Mesenchymal stem cell (in vitro differentiated cells and primary cell): ENCODE measurements around the gene MXRA7.
"Not testable (repeated sequence)": the region's sequence is repeated elsewhere in the genome, so short reads cannot be mapped to it uniquely, and the experiment has no call there.

Experiments used
- DNase-seq: peaks from one replicate; pipeline ENCODE4 v3.0.0-alpha.2; 2013
- H2AFZ ChIP-seq: one replicate; pipeline ENCODE4 v1.6.1; 2013; ENCODE audit warnings: low read depth, mild to moderate bottlenecking, control low read depth, inconsistent platforms, low read length, moderate library complexity
- H2AK5ac ChIP-seq: 2 replicates; pipeline ENCODE4 v1.6.1; 2013; ENCODE audit warnings: low read length, moderate library complexity, mild to moderate bottlenecking, inconsistent platforms; ENCODE audit not compliant: severe bottlenecking
- H2BK120ac ChIP-seq: one replicate; pipeline ENCODE4 v1.6.1; 2013; ENCODE audit warnings: low read depth, mild to moderate bottlenecking, inconsistent platforms, low read length, moderate library complexity
- H2BK12ac ChIP-seq, 2 experiments: one replicate each; pipeline ENCODE4 v1.6.1; 2013; ENCODE audit warnings: inconsistent platforms in 2 of 2, low read length in 2 of 2, mild to moderate bottlenecking in 2 of 2, moderate library complexity in 2 of 2, control low read depth in 1 of 2
- H2BK15ac ChIP-seq: one replicate; pipeline ENCODE4 v1.6.1; 2013; ENCODE audit warnings: mild to moderate bottlenecking, low read depth, inconsistent platforms; ENCODE audit not compliant: poor library complexity, severe bottlenecking
- H2BK5ac ChIP-seq: 2 replicates; pipeline ENCODE4 v1.6.1; 2013; ENCODE audit warnings: low read depth, mild to moderate bottlenecking, low read length, control low read depth, inconsistent platforms; ENCODE audit not compliant: poor library complexity, severe bottlenecking
- H3K14ac ChIP-seq, 2 experiments: one replicate each; pipeline ENCODE4 v1.6.1; 2013; ENCODE audit warnings: inconsistent platforms in 2 of 2, low read length in 2 of 2, control low read depth in 1 of 2, mild to moderate bottlenecking in 1 of 2, moderate library complexity in 1 of 2
- H3K18ac ChIP-seq, 2 experiments: one replicate each; pipeline ENCODE4 v1.6.1; 2013; ENCODE audit warnings: inconsistent platforms in 2 of 2, low read length in 2 of 2, control low read depth in 1 of 2, low read depth in 1 of 2, mild to moderate bottlenecking in 1 of 2
- H3K23ac ChIP-seq, 2 experiments: one replicate each; pipeline ENCODE4 v1.6.1; 2013; ENCODE audit warnings: inconsistent platforms in 2 of 2, low read length in 2 of 2, mild to moderate bottlenecking in 2 of 2, moderate library complexity in 2 of 2, control low read depth in 1 of 2
- H3K27ac ChIP-seq: 2 replicates; pipeline ENCODE4 v1.5.1; 2013; ENCODE audit warnings: mild to moderate bottlenecking, moderate library complexity, low read length, control low read depth, inconsistent platforms; ENCODE audit not compliant: poor library complexity, severe bottlenecking
- H3K27me3 ChIP-seq, 2 experiments: 2 replicates each; pipeline versions ENCODE4 v1.6.1 to v1.7.0; 2013; ENCODE audit warnings: low read length in 2 of 2, mild to moderate bottlenecking in 2 of 2, moderate library complexity in 2 of 2, control low read depth in 1 of 2, inconsistent platforms in 1 of 2; ENCODE audit not compliant: control insufficient read depth in 1 of 2, insufficient read depth in 1 of 2
- H3K36me3 ChIP-seq, 2 experiments: 2 replicates each; pipeline versions ENCODE4 v1.6.1 to v1.7.0; 2013; ENCODE audit warnings: low read length in 2 of 2, control low read depth in 1 of 2, inconsistent platforms in 1 of 2, low read depth in 1 of 2, mild to moderate bottlenecking in 1 of 2; ENCODE audit not compliant: insufficient read depth in 2 of 2, control insufficient read depth in 1 of 2
- H3K4ac ChIP-seq, 2 experiments: one replicate each; pipeline ENCODE4 v1.6.1; 2013; ENCODE audit warnings: inconsistent platforms in 2 of 2, low read length in 2 of 2, mild to moderate bottlenecking in 2 of 2, moderate library complexity in 2 of 2, control low read depth in 1 of 2, low read depth in 1 of 2
- H3K4me1 ChIP-seq: 2 replicates; pipeline ENCODE4 v1.6.1; 2013; ENCODE audit warnings: low read depth, low read length, control low read depth; ENCODE audit not compliant: control insufficient read depth, insufficient read depth
- H3K4me2 ChIP-seq: 2 replicates; pipeline ENCODE4 v1.6.1; 2013; ENCODE audit warnings: low read length, mild to moderate bottlenecking, inconsistent platforms; ENCODE audit not compliant: poor library complexity, severe bottlenecking
- H3K4me3 ChIP-seq, 2 experiments: 2 replicates each; pipeline versions ENCODE4 v1.5.1 to v1.7.0; 2013; ENCODE audit warnings: low read length in 2 of 2, mild to moderate bottlenecking in 2 of 2, control low read depth in 1 of 2, low read depth in 1 of 2; ENCODE audit not compliant: insufficient read depth in 1 of 2
- H3K79me1 ChIP-seq: replicated peaks from 2 replicates; pipeline ENCODE4 v1.6.1; 2013; ENCODE audit warnings: mild to moderate bottlenecking, control low read depth, low read length, inconsistent platforms; ENCODE audit not compliant: poor library complexity, severe bottlenecking
- H3K9ac ChIP-seq: 2 replicates; pipeline ENCODE4 v1.7.0; 2013; ENCODE audit warnings: mild to moderate bottlenecking, low read length, moderate library complexity
- H3K9me3 ChIP-seq: 2 replicates; pipeline ENCODE4 v1.7.0; 2013; ENCODE audit warnings: mild to moderate bottlenecking, low read length; ENCODE audit not compliant: control insufficient read depth
- H4K8ac ChIP-seq: one replicate; pipeline ENCODE4 v1.6.1; 2013; ENCODE audit warnings: inconsistent platforms, mild to moderate bottlenecking, low read length, moderate library complexity
- H4K91ac ChIP-seq: one replicate; pipeline ENCODE4 v1.6.1; 2013; ENCODE audit warnings: mild to moderate bottlenecking, low read length, inconsistent platforms
- WGBS: methylation state at CpG from one replicate; pipeline ENCODE4 v1.1.7; 2013; ENCODE audit warnings: mixed read lengths; 5-methylcytosine and 5-hydroxymethylcytosine counted together

MXRA7 gene

GRCh38 chr17:76713765-76714164 lies 3.0 kb upstream of the MXRA7 start:
- Histone ChIP-seq H3K4ac (no peak overlapping the region), H3K4me3 (no peak overlapping the region), H3K27ac (no peak overlapping the region), H2AK5ac (peak overlapping the region; percentile 41), H3K36me3 (peaks cover 34 to 47% of the 10 kb centered on the region in 2 experiments), H2AFZ (no peak overlapping the region), H3K18ac (no peak overlapping the region), H3K27me3 (no peaks in the 10 kb centered on the region), H2BK120ac (no peak overlapping the region), H4K8ac (no peak overlapping the region), H2BK5ac (no peak overlapping the region), H3K23ac (no peak overlapping the region), H3K79me1 (peaks cover 22% of the 10 kb centered on the region), H3K14ac (no peak overlapping the region), H3K9me3 (no peaks in the 10 kb centered on the region), H4K91ac (no peak overlapping the region), H3K4me2 (no peak overlapping the region), H3K9ac (no peak overlapping the region), H2BK12ac (no peak overlapping the region), H2BK15ac (no peak overlapping the region), H3K4me1 (peaks cover 19% of the 10 kb centered on the region)
- DNase-seq = no peak
- WGBS = 95% methylated on average over 7 of the region's 7 CpGs

GRCh38 chr17:76712321-76712720 lies 1.6 kb upstream of the MXRA7 start:
- not testable (repeated sequence) for H4K8ac ChIP-seq, H3K18ac ChIP-seq, H2AFZ ChIP-seq, H3K9me3 ChIP-seq, H3K27ac ChIP-seq, H3K23ac ChIP-seq, H3K4ac ChIP-seq, H2BK120ac ChIP-seq, H2BK15ac ChIP-seq, H2BK12ac ChIP-seq, H2BK5ac ChIP-seq, H3K27me3 ChIP-seq, H4K91ac ChIP-seq, H3K4me3 ChIP-seq, H3K4me2 ChIP-seq, H2AK5ac ChIP-seq, DNase-seq, H3K9ac ChIP-seq, H3K14ac ChIP-seq
- Histone ChIP-seq H3K4me1 (peaks cover 29% of the 10 kb centered on the region), H3K79me1 (peaks cover 15% of the 10 kb centered on the region), H3K36me3 (peaks cover 21 to 34% of the 10 kb centered on the region in 2 experiments)
- 89% methylated on average over 7 of the region's 7 CpGs for WGBS

- peak overlapping the region; percentile 9 to 99 for H3K18ac ChIP-seq
- peak overlapping the region; percentile 55 for H4K91ac ChIP-seq
- H3K9ac ChIP-seq = peak overlapping the region; percentile 94
- not testable (repeated sequence) for DNase-seq, H2AFZ ChIP-seq, H3K9me3 ChIP-seq, H3K27me3 ChIP-seq
- peak overlapping the region; percentile 79 for H4K8ac ChIP-seq
- peak overlapping the region; percentile 90 for H3K4me2 ChIP-seq
- peaks cover 32% of the 10 kb centered on the region for H3K4me1 ChIP-seq
- peak overlapping the region; percentile 34 for H2BK15ac ChIP-seq
- H2AK5ac ChIP-seq = peak overlapping the region; percentile 95
- H3K36me3 ChIP-seq = peaks cover 23 to 25% of the 10 kb centered on the region in 2 experiments
- peak overlapping the region; percentile 57 for H2BK5ac ChIP-seq
- H3K14ac ChIP-seq = peak overlapping the region; percentile 76 to 96
- WGBS = 0% methylated on average over 7 of the region's 79 CpGs
- peaks cover 12% of the 10 kb centered on the region for H3K79me1 ChIP-seq
- H3K23ac ChIP-seq = peak overlapping the region in 1 of 2 experiments; percentile 99
- H2BK120ac ChIP-seq = peak overlapping the region; percentile 74
- H3K4me3 ChIP-seq = peak overlapping the region; percentile 84
- H2BK12ac ChIP-seq = peak overlapping the region in 1 of 2 experiments; percentile 98
- peak overlapping the region; percentile 98 for H3K27ac ChIP-seq
- H3K4ac ChIP-seq = peak overlapping the region; percentile 10 to 93
Measured at GRCh38 chr17:76709951-76710862, 558 bp downstream of the MXRA7 start.
